A673 (cell line): ENCODE results near the gene RASAL2.

Experiments
- CTCF ChIP-seq: fragments of 300-800, 200-600 bp; sonication (generic); conservative IDR thresholded peaks from 2 replicates; pipeline ENCODE4 v1.5.1; 2017; ENCODE audit warnings: low read depth, mild to moderate bottlenecking, antibody characterized with exemption, low read length, moderate library complexity, mixed read lengths
- EZH2 ChIP-seq: fragments of 200-600 bp; sonication (generic); IDR thresholded peaks from 2 replicates; pipeline ENCODE4 v1.6.1; 2017; ENCODE audit warnings: borderline replicate concordance, low read depth, mild to moderate bottlenecking, mixed read lengths, antibody characterized with exemption, low read length; ENCODE audit not compliant: poor library complexity, severe bottlenecking

GRCh38 chr1:178061620-178062019, 32.3 kb upstream of the RASAL2 start:
- TF ChIP-seq CTCF (no peak), EZH2 (no peak)
